Measurements from ENCODE around the gene MLF2. TPM values are rescaled to one million over a fixed set of nuclear protein-coding genes. Genes with fewer than 3 reads are reported as not detected.
A peak's percentile ranks its signal among the peaks of the same experiment; 100 is the strongest.

The MLF2 gene
- total and polyA plus RNA-seq, 2 of the 13 experiments (the other 11 are each of a cell fraction or from before 2014, with no cell fraction given): 88.1 to 167 TPM

DNA sequence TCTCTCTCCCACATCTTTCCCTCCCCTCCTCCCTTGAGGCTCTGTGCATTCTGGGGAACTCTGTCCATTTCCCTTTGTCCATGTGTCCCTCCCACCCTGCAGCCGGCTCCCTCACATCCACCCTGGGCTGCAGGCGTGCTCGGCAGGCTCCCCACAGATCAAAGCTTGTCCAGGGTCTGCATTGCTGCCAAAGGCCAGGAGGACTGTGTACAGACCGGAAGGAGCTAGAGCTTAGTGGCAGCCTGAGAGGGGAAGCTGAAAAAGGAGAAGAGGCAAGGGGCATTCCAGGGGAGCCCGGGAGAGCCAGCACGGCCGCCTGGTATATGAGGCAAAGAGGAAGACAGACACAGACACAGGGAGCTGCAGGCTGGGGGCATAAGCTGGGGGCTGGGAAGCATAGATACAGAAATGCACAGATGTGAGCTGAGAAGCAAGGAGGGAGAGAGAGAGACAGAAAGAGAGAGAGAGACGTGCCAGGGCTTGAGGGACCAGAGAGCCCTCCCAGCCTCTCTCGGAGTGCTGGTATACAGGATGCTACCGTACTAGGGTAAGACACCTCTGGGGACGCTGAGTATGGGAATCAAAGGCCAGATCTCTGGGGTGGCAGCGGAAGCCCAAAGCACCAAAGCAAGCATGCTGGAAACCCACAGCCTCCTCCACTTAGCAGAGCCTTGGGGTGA lies 39.7 kb upstream of the MLF2 start (continued):
- no peak for TF ChIP-seq JDP2 (CRISPR knock-in tag; IDR thresholded peaks at IDR 0.05; ENCODE audit: borderline replicate concordance)
- peak; percentile 54 for TF ChIP-seq THAP11 (CRISPR knock-in tag; IDR thresholded peaks at IDR 0.05)
- TF ChIP-seq FOXA1 (IDR thresholded peaks at IDR 0.05): no peak
- peak; percentile 71 for TF ChIP-seq FOXA1 (CRISPR knock-in tag; IDR thresholded peaks at IDR 0.05)
- TF ChIP-seq ZNF772 (CRISPR knock-in tag; IDR thresholded peaks at IDR 0.05): 0 out of 2 replicates have a peak, but pooled peaks have one; percentile 49
- TF ChIP-seq ZBTB7A (CRISPR knock-in tag; IDR thresholded peaks at IDR 0.05): peak; percentile 88; the same call in 1 of the 2 replicates
- TF ChIP-seq ZNF792 (CRISPR knock-in tag; IDR thresholded peaks at IDR 0.05): peak; percentile 75; the same call in 1 of the 2 replicates
- TF ChIP-seq ZNF280B (CRISPR knock-in tag; IDR thresholded peaks at IDR 0.05; ENCODE audit: borderline replicate concordance): peak; percentile 73; the same call in 1 of the 2 replicates
- TF ChIP-seq KLF15 (CRISPR knock-in tag; IDR thresholded peaks at IDR 0.05; ENCODE audit: borderline replicate concordance): no peak
- no peak; the same call in 1 of the 2 replicates for TF ChIP-seq TFAP4 (IDR thresholded peaks at IDR 0.05; ENCODE audit: borderline replicate concordance, low read depth)
- peak; percentile 30; the same call in 1 of the 2 replicates for TF ChIP-seq TRIM24 (CRISPR knock-in tag; IDR thresholded peaks at IDR 0.05)
- TF ChIP-seq ZMYM4 (CRISPR knock-in tag; IDR thresholded peaks at IDR 0.05): peak; percentile 61
- TF ChIP-seq ZNF234 (CRISPR knock-in tag; conservative IDR thresholded peaks at IDR 0.05): no peak
- TF ChIP-seq RORA (CRISPR knock-in tag; IDR thresholded peaks at IDR 0.05): no peak
- no peak for TF ChIP-seq ZNF121 (CRISPR knock-in tag; IDR thresholded peaks at IDR 0.05)
- TF ChIP-seq MIXL1 (CRISPR knock-in tag; IDR thresholded peaks at IDR 0.05): peak; percentile 55
- no peak for TF ChIP-seq CEBPB (IDR thresholded peaks at IDR 0.05; ENCODE audit: borderline replicate concordance, low read depth, low read length)
- peak; percentile 59; the same call in 1 of the 2 replicates for TF ChIP-seq ZBTB26 (CRISPR knock-in tag; IDR thresholded peaks at IDR 0.05; ENCODE audit: borderline replicate concordance)
- TF ChIP-seq MXD1 (CRISPR knock-in tag; IDR thresholded peaks at IDR 0.05): no peak
- TF ChIP-seq ARID5B (CRISPR knock-in tag; IDR thresholded peaks at IDR 0.05): peak; percentile 91
- no peak for TF ChIP-seq HCFC1 (IDR thresholded peaks at IDR 0.05; ENCODE audit: low read depth, low read length)
